EH (cell line): ENCODE results near the gene USP10.

Experiments used
- DNase-seq: peaks from one replicate; pipeline ENCODE4 v3.0.0-alpha.2; 2015; ENCODE audit warnings: low read depth

USP10 gene

GRCh38 chr16:84823484-84823883 is 123.7 kb downstream of the USP10 start:
- peak; percentile 72 for DNase-seq

GRCh38 chr16:84823926-84824325 is 124.1 kb downstream of the USP10 start:
- no peak for DNase-seq

GRCh38 chr16:84825896-84826557 is 126.2 kb downstream of the USP10 start:
- DNase-seq, result peak; percentile 84

GRCh38 chr16:84826558-84826941 is 126.8 kb downstream of the USP10 start:
- peak; percentile 68 for DNase-seq

- DNase-seq, result peak; percentile 56
These were observed 127.4 kb downstream of the USP10 start for GRCh38 chr16:84827131-84827574.

- DNase-seq, result no peak
These were observed 128.1 kb downstream of the USP10 start for GRCh38 chr16:84827897-84828296.

- DNase-seq, result peak; percentile 35
These were observed 128.5 kb downstream of the USP10 start for GRCh38 chr16:84828322-84828721.
